Activated T-helper 9 cell treated with anti-CD3 and anti-CD28 coated beads, Interleukin-2, amount 50 U/mL, for 16 hours (primary cell): Measurements from ENCODE around the gene SLC25A39.

Experiments
- DNase-seq: peaks from one replicate; pipeline ENCODE4 v3.0.0-alpha.2; 2020; ENCODE audit warnings: low read depth

SLC25A39 gene

GRCh38 chr17:44277976-44278375 is 46.6 kb downstream of the SLC25A39 start:
- no peak for DNase-seq

- DNase-seq = no peak
Measured at GRCh38 chr17:44273607-44274006, 51.0 kb downstream of the SLC25A39 start.

GRCh38 chr17:44272954-44273353 is 51.7 kb downstream of the SLC25A39 start:
- DNase-seq = no peak

- DNase-seq = no peak
Measured at GRCh38 chr17:44272321-44272951, 52.2 kb downstream of the SLC25A39 start.
